Subcutaneous abdominal adipose tissue (tissue), 5 donors: ENCODE results near the gene LDHD.

Experiments
- H3K27ac ChIP-seq: one replicate; pipeline ENCODE4 v1.7.0; 2013; ENCODE audit warnings: low read depth, mild to moderate bottlenecking, inconsistent platforms, low read length, moderate library complexity
- H3K27me3 ChIP-seq, 5 donors: one replicate each; pipeline ENCODE4 v1.7.0; 2013; ENCODE audit warnings: low read length in 5 of 5, inconsistent platforms in 1 of 5; ENCODE audit not compliant: control insufficient read depth in 5 of 5, insufficient read depth in 4 of 5
- H3K36me3 ChIP-seq, 5 donors: one replicate each; pipeline ENCODE4 v1.7.0; 2013; ENCODE audit warnings: low read length in 5 of 5; ENCODE audit not compliant: control insufficient read depth in 5 of 5, insufficient read depth in 5 of 5
- H3K4me1 ChIP-seq, 5 donors: one replicate each; pipeline ENCODE4 v1.7.0; 2013; ENCODE audit warnings: low read length in 5 of 5, mild to moderate bottlenecking in 3 of 5, moderate library complexity in 1 of 5; ENCODE audit not compliant: control insufficient read depth in 5 of 5, insufficient read depth in 5 of 5
- H3K4me3 ChIP-seq, 5 donors: one replicate each; pipeline ENCODE4 v1.7.0; 2013; ENCODE audit warnings: low read length in 5 of 5, low read depth in 1 of 5
- H3K9ac ChIP-seq, 5 donors: one replicate each; pipeline ENCODE4 v1.7.0; 2013; ENCODE audit warnings: low read length in 5 of 5, mild to moderate bottlenecking in 4 of 5, moderate library complexity in 3 of 5
- H3K9me3 ChIP-seq, 5 donors: one replicate each; pipeline ENCODE4 v1.7.0; 2013; ENCODE audit warnings: low read length in 5 of 5; ENCODE audit not compliant: control insufficient read depth in 5 of 5
- donor health status: healthy.
- donor health status: healthy.
- donor health status: healthy.
- donor health status: healthy.
- donor health status: healthy.

LDHD gene

GRCh38 chr16:75100603-75100990, 16.0 kb downstream of the LDHD start:
- Histone ChIP-seq H3K27ac (peak overlapping the region; percentile 30), H3K9me3 (no peaks in the 10 kb centered on the region), H3K27me3 (no peaks in the 10 kb centered on the region), H3K36me3 (peaks cover 0 to 12% (median 1%) of the 10 kb centered on the region in 5 donors), H3K4me3 (no peak overlapping the region), H3K9ac (no peak overlapping the region), H3K4me1 (peaks cover 11 to 42% (median 28%) of the 10 kb centered on the region in 5 donors)

- peak overlapping the region; percentile 61 for H3K27ac ChIP-seq
- peaks cover 0 to 18% (median 6%) of the 10 kb centered on the region in 5 donors for H3K36me3 ChIP-seq
- no peaks in the 10 kb centered on the region for H3K9me3 ChIP-seq
- no peak overlapping the region for H3K9ac ChIP-seq
- no peaks in the 10 kb centered on the region for H3K27me3 ChIP-seq
- H3K4me3 ChIP-seq = peak overlapping the region in 1 of 5 donors; percentile 32
- H3K4me1 ChIP-seq = peaks cover 8 to 36% (median 22%) of the 10 kb centered on the region in 5 donors
Measured at GRCh38 chr16:75099738-75100602, 16.6 kb downstream of the LDHD start.

GRCh38 chr16:75099075-75099667, 17.4 kb downstream of the LDHD start:
- peak overlapping the region; percentile 61 for H3K27ac ChIP-seq
- no peak overlapping the region for H3K9ac ChIP-seq
- peaks cover 6 to 28% (median 17%) of the 10 kb centered on the region in 5 donors for H3K4me1 ChIP-seq
- no peaks in the 10 kb centered on the region for H3K27me3 ChIP-seq
- H3K9me3 ChIP-seq = no peaks in the 10 kb centered on the region
- H3K36me3 ChIP-seq = peaks cover 0 to 26% (median 10%) of the 10 kb centered on the region in 5 donors
- no peak overlapping the region for H3K4me3 ChIP-seq

GRCh38 chr16:75097941-75098901, 18.4 kb downstream of the LDHD start:
- Histone ChIP-seq H3K27me3 (no peaks in the 10 kb centered on the region), H3K36me3 (peaks cover 0 to 33% (median 16%) of the 10 kb centered on the region in 5 donors), H3K9me3 (no peaks in the 10 kb centered on the region), H3K4me1 (peaks cover 6 to 28% (median 17%) of the 10 kb centered on the region in 5 donors), H3K27ac (no peak overlapping the region), H3K9ac (no peak overlapping the region), H3K4me3 (no peak overlapping the region)

- Histone ChIP-seq H3K9me3 (no peaks in the 10 kb centered on the region), H3K4me3 (no peak overlapping the region), H3K36me3 (peaks cover 0 to 28% (median 16%) of the 10 kb centered on the region in 5 donors), H3K27me3 (no peaks in the 10 kb centered on the region), H3K9ac (no peak overlapping the region), H3K4me1 (peaks cover 6 to 28% (median 17%) of the 10 kb centered on the region in 5 donors), H3K27ac (no peak overlapping the region)
Measured at GRCh38 chr16:75097191-75097761, 19.3 kb downstream of the LDHD start.

- H3K4me1 ChIP-seq = peaks cover 6 to 28% (median 17%) of the 10 kb centered on the region in 5 donors
- H3K27me3 ChIP-seq = no peaks in the 10 kb centered on the region
- H3K36me3 ChIP-seq = peaks cover 0 to 25% (median 16%) of the 10 kb centered on the region in 5 donors
- H3K9me3 ChIP-seq = no peaks in the 10 kb centered on the region
- H3K9ac ChIP-seq = no peak overlapping the region
- no peak overlapping the region for H3K4me3 ChIP-seq
- no peak overlapping the region for H3K27ac ChIP-seq
Measured at GRCh38 chr16:75096656-75097055, 19.9 kb downstream of the LDHD start.

GRCh38 chr16:75095204-75095621, 21.4 kb downstream of the LDHD start:
- Histone ChIP-seq H3K4me1 (peaks cover 6 to 22% (median 14%) of the 10 kb centered on the region in 5 donors), H3K4me3 (no peak overlapping the region), H3K9me3 (no peaks in the 10 kb centered on the region), H3K27me3 (no peaks in the 10 kb centered on the region), H3K36me3 (peaks cover 0 to 25% (median 16%) of the 10 kb centered on the region in 5 donors), H3K9ac (no peak overlapping the region), H3K27ac (no peak overlapping the region)

- Histone ChIP-seq H3K36me3 (peaks cover 0 to 25% (median 16%) of the 10 kb centered on the region in 5 donors), H3K27ac (no peak overlapping the region), H3K9ac (no peak overlapping the region), H3K9me3 (no peaks in the 10 kb centered on the region), H3K4me1 (peaks cover 0 to 14% (median 5%) of the 10 kb centered on the region in 5 donors), H3K27me3 (no peaks in the 10 kb centered on the region), H3K4me3 (no peak overlapping the region)
Measured at GRCh38 chr16:75093598-75094540, 22.7 kb downstream of the LDHD start.
